Effector CD4-positive, alpha-beta T cell (primary cell): ENCODE results near the gene PRAME. TPM values are rescaled to one million over a fixed set of nuclear protein-coding genes. Genes with fewer than 3 reads are reported as not detected.
"Not testable (repeated sequence)": the region's sequence is repeated elsewhere in the genome, so short reads cannot be mapped to it uniquely, and the experiment has no call there.

ENCODE experiments used
- DNase-seq: peaks from one replicate; pipeline ENCODE4 v3.0.0-alpha.2; 2020
- total RNA-seq: gene quantifications from one replicate; lab custom pipeline; 2026; lab: John Stamatoyannopoulos, UW

PRAME gene, protein sequence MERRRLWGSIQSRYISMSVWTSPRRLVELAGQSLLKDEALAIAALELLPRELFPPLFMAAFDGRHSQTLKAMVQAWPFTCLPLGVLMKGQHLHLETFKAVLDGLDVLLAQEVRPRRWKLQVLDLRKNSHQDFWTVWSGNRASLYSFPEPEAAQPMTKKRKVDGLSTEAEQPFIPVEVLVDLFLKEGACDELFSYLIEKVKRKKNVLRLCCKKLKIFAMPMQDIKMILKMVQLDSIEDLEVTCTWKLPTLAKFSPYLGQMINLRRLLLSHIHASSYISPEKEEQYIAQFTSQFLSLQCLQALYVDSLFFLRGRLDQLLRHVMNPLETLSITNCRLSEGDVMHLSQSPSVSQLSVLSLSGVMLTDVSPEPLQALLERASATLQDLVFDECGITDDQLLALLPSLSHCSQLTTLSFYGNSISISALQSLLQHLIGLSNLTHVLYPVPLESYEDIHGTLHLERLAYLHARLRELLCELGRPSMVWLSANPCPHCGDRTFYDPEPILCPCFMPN
- not detected for total RNA-seq

DNA sequence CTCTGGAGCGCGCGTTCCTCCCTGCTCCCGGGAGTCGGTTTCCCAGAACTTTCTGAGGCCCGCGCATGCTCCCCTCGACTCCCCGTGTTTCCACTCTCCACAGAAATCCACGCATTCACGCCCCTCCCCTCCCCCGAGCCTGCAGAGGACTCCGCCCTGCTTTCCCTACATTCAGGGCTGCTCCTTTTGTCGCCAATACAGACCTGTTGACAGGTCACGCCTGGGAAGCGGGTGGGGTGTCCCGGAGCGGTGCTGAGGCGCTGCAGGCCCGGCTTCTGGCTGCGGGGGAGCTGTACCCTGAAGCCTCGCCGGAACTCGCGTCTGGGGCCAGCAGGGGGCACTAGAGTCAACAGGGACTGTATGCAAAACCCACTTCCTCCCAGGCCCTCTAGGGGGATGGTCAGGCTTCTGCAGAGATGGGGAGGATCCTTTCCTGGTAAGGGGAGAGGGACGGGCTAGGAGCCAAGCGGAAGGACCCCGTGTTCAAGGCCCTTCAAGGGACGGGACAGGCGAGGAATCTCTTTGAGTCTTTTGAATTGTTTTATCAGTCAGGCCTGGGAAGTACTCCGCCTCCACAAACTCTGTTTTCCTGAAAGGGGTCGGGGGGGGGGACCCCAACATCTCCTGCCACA, at the start of gene PRAME:
TSS of gene PRAME (minus strand) at position 294 of the 632 bp plus-strand sequence. CDS start 2,433 bp downstream, outside the sequence.
- DNase-seq: peak; percentile 53

DNA sequence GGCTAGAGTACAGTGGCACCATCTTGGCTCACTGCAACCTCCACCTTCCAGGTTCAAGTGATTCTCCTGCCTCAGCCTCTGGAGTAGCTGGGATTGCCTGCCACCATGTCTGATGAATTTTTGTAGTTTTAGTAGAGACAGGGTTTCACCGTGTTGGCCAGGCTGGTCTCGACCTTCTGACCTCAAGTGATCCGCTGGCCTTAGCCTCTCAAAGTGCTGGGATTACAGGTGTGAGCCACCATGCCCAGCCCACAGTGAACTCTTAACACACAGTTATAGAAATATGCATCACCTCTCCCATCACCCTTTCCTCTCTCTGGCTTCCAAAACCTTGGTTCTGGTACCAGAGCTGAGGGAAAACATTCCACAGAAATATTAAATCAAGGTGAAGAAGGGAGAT, 49.0 kb upstream of the PRAME start:
- not testable (repeated sequence) for DNase-seq

DNA sequence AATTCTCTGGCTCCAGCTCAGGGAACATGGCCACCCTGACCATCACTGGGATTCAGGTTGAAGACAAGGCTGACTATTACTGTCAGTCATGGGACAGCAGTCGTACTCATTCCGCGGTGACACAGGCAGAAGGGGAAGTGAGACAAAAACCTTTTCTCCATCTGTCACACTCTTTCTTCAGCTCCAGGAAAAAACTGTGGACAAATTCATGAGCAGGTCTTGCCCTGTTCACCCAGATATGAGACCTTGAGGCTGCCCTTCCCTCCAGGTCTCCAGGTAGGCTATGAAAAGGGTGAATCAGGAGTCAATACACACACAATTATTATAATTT, 46.0 kb upstream of the PRAME start:
- DNase-seq: no peak

DNA sequence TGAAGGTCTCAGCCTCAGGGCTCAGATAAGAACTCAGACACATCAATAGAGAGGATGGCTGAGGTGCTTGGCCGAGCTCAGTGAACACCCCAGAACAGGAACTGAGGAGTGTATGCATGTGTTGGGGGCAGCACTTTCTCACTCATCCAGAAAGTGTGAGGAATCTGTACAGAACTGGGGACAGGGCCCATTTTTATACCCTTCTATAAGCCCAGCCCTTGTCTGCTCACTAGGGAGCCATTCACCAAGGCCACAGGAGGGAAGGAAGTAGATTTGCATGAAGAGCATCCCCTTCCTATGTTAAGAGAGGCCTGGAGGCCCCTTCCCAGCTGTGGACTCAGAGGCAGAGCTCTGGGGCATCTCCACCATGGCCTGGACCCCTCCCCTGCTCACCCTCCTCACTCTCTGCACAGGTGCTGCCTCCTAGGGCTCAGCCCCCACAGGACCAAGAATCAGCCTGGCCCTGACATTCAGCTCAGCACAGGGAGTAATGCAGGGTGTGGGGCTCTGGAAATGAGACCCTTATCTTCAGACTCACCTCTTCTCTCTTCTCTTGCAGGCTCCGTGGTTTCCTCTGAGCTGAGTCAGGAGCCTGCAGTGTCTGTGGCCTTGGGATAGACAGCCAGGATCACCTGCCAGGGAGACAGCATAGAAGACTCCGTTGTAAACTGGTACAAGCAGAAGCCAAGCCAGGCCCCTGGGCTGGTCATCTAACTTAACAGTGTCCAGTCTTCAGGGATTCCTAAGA, 45.4 kb upstream of the PRAME start:
- no peak for DNase-seq

DNA sequence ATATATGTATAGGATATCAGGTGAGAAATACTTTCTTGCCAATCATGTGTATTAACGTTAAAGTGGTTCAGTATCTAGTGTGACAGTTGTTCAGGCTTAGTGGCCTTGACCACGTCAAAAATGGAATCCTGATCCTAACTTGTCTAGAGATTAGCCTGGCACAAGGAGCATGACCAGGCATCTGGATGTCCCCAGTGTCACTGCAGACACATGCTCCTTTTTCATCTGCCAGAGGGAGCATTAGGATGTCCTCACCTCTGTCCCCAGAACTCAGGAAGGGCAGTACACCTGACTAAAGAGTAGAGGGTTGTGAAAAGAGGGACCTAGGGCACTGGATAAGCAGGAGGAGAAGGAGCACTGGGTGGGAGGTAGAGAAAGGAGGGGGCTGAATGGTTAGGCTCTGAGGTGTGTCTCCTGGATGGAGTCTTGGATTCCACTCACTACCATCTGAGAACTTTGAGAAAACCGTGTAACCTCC, 44.4 kb upstream of the PRAME start:
- DNase-seq: no peak

DNA sequence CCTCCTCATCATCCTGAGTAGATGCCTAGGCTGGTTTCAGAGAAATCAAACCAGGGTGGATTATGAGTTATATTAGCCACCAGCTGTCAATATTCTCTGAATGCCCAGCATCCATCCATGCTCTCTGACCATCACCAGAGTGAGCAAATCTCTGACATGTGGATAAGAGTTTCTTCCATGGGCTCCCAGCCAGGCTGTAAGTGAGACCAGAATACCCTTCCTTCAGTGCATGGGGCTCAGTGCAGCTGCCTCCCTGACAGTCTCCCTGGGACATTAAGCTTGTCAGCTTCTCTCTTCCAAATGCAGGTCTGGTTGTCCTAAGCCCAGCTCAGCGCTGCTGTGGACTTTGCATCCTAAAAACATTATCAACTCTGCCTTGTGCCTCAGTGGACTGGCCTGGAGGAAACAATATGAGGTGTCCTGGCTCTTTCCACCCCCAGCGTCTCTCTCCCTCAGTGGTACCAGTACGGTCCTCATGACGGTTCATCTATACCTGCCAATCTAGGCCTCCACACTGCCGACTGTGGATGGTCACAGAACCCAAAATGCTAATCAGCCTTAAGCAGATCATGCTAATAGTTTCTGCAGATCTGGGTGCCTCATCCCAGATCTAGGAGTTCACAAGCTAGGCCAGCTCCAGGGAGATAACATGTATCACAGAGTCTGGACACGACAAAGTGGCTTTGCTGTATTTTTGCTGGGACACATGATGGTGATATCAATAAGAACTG, 41.6 kb upstream of the PRAME start:
- no peak for DNase-seq

DNA sequence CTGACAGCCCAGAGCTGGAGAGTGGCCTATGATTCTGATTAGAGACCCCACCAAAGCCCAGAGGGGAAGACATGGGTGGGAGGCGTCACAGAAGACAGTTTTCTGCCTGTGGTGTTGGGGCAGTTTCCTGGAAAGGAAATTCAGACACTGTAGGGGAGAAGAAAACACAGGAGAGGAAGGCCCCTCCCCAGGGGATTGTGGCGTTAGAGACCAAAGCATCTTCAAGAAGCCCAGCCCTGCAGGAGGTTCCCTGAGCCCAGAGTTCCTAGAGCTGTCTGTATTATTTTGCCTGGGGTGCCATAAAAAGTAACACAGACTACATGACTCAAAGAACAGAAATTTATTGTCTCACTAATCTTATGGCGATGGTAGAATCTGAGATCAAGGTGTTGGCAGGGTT, 40.2 kb upstream of the PRAME start:
- no peak for DNase-seq

DNA sequence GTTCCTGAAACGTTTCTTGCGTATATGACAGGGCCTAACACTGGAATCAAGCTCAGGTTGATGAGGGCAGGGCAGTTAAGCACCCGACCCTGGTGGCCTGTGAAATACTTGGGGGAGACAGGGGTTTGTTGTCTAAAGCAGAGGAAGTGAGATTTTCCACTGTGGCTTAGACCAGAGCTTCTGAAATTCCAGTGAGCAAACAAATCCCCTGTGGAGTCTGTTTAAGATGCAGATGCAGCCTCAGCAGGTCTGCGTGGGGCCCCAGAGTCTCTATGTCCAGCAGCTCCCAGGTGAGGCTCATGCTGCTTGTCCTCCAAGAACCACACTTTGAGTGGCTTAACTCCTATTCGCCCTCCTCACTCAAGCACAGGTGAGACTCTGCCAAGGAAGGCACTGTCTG, 39.1 kb upstream of the PRAME start:
- no peak for DNase-seq

DNA sequence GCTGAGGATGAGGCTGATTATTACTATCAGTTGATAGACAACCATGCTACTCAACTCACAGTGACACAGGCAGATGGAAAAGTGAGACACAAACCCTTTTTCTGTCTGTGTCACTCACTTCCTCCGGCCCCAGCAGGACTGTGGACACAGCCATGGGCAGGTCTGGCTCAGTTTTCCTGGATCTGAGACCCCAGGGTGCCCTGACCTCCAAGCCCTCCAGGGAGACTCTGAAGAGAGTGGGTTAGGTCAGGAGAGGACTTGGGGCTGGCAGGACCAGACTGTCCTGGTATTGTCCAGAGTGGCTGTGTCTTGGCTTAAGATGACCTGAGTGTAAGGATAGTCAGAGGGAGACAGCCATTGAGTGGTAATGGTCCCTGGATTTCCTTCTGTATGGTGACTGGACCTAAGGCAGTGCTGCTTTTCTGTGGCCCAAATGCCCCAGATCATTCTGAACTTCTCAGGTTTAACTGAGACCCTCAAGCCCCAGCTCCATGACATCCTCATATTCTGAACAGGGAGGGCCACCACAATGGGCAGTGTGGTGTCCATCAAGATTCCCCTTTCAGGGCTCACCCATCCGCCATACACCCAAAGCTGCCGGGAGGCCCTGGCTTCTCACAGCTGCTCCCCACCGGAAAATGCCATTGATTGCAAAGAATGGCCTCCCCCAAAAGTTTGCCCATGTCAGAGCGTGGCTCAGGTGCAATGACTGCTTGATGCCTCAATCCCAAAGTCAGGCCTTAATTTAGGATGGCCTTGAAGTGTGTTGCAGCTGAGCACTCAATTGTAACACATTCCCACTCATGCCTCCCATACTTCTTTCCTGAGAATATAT, 36.2 kb upstream of the PRAME start:
- DNase-seq: no peak

DNA sequence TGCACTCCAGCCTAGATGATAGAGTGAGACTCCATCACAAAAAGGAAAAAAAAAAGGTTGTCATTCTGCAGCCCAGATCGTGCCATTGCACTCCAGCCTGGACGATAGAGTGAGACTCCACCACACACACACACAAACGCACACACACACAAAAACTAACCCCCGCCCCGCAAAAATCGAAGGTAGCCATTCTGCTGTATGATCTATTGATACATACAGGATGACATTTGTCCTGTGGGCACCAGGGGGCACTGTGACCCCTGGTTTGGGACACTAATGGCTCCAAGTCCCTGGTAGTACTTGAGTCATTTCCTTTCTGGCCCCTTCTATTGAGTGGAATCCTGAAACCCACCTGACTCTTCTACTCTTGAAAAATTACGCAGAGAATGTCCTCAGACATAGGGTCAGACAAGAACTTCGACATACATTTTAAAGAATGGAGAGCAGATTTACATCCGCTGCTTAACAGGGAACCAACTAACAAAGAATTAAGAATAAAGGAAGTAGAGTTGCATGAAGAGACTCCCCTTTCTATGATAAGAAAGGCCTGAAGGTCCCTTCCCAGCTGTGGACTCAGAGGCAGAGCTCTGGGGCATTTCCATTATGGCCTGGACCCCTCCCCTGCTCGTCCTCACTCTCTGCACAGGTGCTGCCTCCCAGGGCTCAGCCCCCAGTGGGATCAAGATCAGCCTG, 35.0 kb upstream of the PRAME start:
- peak; percentile 31 for DNase-seq

DNA sequence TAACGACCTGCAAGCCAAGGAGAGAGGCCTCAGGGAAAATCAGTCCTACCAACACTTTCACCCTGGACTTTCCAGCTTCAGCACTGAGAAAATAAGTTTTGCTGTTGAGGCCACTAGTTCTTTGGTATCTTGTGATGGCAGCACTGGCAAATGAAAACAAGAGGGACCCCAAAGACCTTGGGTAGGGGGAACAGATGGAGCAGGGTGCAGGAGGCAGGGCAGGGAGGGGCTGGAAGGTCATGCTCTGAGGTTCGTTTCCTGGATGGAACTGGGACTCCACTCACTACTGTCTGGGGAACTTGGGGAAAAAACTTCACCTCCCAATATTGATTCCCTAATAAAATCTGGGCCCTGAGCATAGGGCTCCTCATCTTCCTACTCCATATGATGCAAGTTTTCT, 34.2 kb upstream of the PRAME start:
- DNase-seq: no peak

DNA sequence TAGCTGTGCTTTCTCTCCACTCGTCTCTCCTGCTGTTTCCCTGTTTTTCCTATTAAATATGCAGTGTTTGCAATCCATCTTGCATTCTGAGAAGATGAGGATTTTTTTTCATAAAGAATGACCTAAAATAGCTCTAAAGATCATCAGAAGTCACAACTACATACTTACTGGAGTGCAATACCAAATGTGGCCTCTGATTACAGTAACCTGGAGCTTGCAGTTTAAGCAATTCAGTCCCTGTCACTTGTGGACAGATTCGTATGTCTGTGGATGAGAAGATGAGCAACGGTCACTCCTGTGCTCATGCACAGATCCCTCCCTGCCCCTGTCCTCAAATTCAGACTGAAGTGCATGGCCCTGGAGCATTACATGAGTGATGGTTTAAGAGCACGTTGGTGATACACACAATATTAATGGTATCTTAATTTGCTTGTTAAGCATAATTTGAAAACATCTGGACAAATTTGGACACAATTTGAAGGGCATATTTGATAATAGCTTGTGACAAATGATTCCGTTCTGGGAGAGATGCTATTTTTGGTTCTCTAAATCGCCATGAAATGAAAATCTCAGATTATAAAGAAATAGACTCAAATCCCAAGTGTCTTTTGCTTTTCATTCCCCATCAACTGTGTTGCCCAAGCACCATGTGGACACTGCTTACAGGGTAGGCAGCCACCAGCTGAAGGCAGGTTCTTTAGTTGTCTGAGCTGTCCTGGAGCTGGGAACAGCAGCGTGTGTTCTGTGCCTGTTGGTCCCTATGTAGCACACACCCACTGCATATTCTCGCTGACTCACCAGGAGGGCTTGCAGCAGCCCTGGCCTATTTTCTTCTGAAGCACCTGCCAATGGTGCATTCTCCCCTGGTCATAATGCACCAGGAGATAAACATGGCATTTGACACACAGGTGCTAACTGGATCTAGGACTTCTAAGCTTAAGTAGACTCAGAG, 32.6 kb upstream of the PRAME start:
- DNase-seq: no peak

DNA sequence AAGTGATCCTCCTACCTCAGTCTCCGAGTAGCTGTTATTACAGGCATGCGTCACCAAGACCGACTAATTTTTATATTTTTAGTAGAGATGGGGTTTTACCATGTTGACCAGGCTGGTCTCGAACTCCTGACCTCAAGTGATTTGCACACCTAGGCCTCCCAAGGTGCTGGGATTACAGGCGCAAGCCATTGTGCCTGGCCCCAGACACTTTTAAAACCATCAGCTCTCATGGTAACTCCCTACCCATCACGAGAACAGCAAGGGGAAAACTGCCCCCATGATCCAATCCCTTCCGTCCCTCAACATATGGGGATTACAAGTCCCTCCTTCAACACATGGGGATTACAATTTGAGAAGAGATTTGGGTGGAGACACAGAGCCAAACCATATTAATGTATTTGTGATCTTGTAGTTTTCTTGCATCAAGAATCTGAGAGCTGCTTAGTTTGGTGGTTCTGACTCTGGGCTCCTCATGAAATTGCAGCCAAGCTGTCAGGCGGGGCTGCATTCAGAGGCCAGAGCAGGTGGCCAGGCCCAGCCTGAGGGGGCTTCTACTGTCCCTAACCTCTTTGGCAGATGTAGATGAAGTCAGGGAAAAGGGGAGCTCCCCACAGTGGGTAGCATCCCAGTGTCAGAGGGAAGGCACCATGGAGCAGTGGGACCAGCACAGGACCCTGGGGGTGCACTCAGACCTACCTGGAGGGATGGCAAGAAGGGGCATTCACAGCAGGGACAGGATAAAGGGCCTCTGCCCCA, 31.2 kb upstream of the PRAME start:
- DNase-seq: no peak

DNA sequence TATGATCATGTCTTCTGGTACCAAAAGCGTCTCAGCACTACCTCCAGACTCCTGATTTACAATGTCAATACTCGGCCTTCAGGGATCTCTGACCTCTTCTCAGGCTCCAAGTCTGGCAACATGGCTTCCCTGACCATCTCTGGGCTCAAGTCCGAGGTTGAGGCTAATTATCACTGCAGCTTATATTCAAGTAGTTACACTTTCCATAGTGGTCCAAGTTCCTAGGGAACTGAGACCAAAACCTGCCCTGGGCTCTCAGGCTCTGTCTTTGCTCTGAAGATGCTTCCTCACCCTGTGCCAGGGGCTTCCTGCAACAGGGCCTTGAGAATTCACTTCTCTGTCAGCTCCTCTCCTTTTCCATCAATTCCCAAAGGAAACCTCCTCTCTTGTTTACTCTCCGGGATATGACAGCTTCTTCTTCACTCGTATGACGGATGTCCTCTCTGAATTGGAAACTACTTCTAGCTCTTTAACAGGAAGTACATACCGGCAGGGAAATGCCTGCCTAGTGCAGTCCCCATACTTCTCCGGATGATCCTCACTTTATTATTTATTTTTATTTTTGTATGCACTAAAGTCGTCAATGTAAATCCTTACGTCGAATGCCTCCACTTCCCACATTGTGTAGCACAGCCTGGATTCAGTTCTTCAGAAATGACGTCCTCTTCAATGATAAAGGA, 29.6 kb upstream of the PRAME start:
- no peak for DNase-seq

DNA sequence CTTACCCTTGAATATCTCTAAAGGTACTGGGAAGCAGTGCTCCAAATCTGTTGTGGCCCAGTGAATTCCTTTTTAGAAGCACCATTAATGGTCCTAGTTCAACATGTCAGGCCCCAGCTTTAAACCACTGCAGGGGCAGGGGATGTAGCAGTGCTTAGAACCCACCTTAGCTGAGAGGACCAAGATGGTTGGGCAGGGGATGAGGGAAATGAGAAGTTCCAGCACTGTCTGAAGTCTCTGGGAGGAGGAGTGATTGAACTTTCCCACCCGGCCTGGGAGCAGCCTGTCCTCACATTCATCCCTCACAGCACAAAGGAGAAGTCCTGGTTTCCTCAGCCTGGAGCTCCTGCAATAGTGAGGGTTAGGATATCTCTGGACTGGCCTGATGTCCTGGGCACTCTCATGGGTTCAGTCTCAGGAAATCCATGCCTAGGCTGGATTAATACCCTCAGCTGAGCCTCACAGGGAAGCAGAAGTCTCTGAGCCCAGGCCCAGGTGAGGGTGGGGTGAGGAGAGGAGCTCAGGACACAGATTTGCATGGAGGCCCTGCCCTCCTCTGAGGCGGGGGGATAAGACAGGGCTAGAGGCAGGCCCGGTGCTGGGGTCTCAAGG, 28.6 kb upstream of the PRAME start:
- DNase-seq: no peak

DNA sequence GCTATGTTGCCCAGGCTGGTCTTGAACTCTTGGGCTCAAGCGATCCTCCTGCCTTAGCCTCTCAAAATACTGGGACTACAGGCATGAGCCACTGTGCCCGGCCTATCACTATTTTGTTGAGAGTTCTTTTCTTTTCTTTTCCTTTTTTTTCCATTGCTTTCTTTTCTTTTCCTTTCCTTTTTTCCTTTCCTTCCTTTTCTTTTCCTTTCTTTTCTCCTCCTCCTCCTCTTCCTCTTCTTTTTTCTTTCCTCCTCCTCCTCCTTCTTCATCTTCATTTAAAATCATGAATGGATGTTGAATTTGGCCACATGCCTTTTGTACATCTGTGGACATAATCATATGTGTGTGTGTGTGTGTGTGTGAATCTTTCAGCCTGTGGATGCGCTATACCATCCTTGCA, 25.7 kb upstream of the PRAME start:
- DNase-seq: no peak

DNA sequence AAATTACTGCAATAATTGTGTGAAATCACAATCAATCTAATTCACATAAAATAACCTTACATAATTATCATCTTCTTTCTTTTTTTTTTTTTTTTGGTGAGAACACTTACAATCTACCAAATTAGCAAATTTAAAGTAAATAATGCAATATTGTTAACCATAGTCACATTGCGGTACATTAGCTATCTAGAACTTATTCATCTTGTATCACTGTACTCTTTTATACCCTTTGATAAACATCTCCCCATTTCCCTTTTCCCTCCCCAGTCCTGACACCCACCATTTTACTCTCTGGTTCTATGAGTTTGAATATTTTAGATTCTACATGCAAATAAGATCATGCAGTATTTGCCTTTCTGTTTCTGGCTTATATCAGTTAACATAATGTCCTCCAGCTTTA, 24.0 kb upstream of the PRAME start:
- DNase-seq: no peak

DNA sequence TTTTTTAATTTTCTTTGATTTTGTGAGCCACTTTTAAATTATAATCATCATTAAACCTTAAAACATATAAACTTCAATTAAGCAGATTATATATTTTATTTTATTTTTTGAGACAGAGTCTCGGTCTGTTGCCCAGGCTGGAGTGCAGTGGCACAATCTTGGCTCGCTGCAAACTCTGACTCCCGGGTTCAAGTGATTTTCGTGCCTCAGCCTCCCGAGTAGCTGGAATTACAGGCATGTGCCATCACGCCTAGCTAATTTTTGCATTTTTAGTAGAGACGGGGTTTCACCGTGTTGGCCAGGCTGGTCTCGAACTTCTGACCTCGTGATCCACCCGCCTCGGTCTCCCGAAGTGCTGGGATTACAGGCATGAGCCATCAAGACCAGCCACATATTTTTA, 22.5 kb upstream of the PRAME start:
- not testable (repeated sequence) for DNase-seq
